Stimulated activated CD4-positive, alpha-beta T cell treated with anti-CD3 and anti-CD28 coated beads, TNF-alpha, amount 100 ng/mL, for 24 hours (primary cell): Measurements from ENCODE around the gene IL25.
"Not testable (repeated sequence)": the region's sequence is repeated elsewhere in the genome, so short reads cannot be mapped to it uniquely, and the experiment has no call there.

Source experiments
- DNase-seq, 3 experiments: peaks; one replicate each; pipeline ENCODE4 v3.0.0-alpha.2; 2020; ENCODE audit warnings: low read depth in 3 of 3

The IL25 gene

DNA sequence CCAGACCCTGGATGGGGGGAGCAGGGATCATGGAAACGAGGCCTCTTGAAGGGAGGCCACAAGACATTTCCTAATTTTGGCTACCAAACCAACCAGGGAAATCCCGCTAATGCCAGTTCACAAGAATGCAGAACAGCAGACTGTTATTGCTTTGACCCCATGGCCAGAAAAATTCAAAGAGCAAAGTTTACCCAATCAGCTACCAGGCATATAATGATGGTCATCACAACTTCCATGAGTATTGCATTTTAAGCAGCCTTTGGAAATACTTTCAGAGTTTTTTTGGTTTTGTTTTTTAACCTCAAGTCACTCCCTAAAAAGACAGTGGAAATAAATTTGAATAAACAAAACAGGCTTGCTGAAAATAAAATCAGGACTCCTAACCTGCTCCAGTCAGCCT lies at the start of gene IL25:
Gene IL25 (plus strand): TSS at position 301 of the 400 bp plus-strand sequence.
- DNase-seq, result no peak

DNA sequence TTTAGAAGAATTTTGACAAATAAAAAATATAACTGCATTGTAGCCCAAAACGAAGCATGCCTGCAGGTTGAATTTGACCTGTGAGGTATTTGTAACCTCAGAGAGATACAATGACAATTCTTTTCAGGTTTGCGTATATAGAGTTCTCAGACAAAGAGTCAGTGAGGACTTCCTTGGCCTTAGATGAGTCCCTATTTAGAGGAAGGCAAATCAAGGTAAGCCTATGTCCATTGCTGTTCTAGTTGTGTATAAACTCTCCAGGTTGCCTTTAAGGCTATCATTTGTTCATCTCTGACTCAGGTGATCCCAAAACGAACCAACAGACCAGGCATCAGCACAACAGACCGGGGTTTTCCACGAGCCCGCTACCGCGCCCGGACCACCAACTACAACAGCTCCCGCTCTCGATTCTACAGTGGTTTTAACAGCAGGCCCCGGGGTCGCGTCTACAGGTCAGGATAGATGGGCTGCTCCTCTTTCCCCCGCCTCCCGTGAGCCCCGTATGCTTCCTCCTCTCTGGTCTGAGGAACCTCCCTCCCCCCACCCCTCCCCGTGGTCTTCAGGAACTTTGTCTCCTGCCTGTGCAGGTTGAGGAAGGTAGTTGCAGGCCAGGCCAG lies 48.7 kb upstream of the IL25 start:
- DNase-seq, result no peak

DNA sequence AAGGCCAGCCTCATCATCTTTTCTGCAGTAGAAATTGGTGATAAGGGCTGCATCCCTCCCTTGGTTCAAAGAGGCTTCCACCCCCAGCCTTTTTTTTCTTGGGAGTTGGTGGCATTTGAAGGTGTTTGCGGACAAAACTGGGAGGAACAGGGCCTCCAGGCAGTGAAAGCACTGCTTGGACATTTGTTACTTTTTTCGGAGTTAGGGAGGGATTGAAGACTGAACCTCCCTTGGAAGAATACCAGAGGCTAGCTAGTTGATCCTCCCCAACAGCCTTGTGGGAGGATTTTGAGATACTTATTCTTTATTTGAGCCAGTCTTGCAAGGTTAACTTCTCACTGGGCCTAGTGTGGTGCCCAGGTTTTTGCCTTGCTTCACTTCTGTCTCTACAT lies 48.2 kb upstream of the IL25 start:
- DNase-seq, result no peak

DNA sequence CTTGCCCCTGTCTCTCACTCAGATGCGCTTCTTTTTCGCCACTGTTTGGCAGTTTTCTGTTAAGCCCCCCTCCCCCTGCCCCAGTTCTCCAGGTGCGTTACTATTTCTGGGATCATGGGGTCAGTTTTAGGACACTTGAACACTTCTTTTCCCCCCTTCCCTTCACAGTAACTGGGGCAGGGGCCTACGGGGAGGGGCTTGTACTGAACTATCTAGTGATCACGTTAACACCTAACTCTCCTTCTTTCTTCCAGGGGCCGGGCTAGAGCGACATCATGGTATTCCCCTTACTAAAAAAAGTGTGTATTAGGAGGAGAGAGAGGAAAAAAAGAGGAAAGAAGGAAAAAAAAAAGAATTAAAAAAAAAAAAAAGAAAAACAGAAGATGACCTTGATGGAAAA lies 47.6 kb upstream of the IL25 start:
- DNase-seq, result no peak

DNA sequence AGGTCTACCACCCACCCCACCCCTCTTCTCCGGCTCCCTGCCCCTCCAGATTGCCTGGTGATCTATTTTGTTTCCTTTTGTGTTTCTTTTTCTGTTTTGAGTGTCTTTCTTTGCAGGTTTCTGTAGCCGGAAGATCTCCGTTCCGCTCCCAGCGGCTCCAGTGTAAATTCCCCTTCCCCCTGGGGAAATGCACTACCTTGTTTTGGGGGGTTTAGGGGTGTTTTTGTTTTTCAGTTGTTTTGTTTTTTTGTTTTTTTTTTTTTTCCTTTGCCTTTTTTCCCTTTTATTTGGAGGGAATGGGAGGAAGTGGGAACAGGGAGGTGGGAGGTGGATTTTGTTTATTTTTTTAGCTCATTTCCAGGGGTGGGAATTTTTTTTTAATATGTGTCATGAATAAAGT lies 46.9 kb upstream of the IL25 start:
- DNase-seq, result not testable (repeated sequence)

DNA sequence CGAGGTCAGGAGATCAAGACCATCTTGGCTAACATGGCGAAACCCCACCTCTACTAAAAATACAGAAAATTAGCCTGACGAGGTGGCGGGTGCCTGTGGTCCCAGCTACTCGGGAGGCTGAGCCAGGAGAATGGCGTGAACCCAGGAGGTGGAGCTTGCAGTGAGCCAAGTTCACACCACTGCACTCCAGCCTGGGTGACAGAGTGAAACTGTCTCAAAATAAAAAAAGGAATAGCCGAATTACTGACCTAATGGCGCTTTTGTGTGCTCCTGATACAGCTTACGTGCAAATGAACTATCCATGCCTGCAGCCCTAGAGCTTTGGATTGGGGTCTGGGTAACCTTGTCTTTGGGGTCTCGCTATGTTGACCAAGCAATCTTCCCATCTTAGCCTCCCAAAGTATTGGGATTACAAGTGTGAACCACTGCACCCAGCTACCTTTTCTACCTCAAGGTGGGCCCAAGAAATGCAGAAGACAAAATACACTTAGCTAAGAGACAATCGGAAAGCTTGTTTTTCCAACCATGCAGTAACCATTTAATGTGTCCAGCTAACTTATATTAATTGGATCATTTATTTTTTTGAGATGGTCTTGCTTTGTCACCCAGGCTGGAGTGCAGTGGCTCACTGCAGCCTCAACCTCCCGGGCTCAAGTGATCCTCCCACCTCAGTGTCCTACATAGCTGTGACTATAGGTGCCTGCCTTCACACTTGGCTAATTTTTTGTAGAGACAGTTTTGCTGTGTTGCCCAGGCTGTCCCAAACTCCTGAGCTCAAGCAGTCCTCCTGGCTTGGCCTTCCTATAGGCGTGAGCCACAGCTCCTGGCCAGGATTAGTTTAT lies 45.9 kb upstream of the IL25 start:
- DNase-seq, result no peak

DNA sequence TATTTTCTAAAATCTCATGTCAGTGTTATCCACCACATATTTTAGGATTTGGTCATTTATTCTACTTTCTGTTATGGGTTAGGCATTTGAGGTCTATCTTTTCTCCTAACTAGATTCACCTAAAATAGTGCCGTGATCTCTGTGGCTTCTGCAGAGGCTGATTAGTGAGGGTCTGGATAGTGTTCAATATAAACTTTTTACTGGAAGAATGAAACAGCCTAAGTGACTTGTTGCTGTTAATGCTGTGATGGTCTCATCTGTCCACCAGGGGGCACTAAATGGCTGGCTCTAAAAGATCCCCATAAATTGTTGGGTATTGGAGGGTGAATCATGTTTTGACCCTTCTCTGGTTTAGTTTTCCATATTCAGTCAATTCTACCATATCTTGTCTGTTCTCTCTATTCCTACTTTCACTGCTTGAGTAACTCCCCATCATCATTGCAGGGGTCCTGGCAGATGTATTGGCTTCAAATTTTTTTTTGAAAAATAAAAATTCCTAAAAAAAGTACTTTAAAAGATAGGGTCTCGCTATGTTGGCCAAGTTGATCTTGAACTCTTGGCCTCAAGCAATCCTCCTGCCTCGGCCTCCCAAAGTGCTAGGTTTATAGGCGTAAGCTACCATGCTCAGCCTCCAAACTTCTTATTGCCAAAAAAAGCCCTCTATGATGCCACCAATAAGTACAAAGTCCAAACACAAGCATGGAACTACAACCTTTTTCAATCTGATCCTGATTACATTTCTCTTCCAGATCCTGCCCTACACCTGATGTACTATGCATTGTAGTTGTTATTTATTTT lies 44.5 kb upstream of the IL25 start:
- DNase-seq, result peak; percentile 34 to 65 (median 57)

DNA sequence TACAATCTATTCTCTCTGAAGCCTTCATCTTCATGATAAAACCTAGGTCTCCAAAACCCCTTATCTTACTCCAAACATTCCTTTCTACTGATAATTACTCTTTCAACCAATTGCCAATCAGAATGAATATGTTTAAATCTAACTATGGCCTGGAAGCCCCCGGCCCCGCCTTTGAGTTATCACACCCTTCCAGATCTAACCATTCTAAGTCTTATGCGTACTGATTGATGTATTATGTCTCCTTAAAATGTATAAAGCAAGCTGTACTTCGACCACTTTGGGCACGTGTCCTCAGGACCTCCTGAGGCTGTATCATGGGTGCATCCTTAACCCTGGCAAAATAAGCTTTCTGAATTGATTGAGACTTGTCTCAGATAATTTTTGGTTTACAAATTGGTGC lies 37.0 kb upstream of the IL25 start:
- no peak for DNase-seq

DNA sequence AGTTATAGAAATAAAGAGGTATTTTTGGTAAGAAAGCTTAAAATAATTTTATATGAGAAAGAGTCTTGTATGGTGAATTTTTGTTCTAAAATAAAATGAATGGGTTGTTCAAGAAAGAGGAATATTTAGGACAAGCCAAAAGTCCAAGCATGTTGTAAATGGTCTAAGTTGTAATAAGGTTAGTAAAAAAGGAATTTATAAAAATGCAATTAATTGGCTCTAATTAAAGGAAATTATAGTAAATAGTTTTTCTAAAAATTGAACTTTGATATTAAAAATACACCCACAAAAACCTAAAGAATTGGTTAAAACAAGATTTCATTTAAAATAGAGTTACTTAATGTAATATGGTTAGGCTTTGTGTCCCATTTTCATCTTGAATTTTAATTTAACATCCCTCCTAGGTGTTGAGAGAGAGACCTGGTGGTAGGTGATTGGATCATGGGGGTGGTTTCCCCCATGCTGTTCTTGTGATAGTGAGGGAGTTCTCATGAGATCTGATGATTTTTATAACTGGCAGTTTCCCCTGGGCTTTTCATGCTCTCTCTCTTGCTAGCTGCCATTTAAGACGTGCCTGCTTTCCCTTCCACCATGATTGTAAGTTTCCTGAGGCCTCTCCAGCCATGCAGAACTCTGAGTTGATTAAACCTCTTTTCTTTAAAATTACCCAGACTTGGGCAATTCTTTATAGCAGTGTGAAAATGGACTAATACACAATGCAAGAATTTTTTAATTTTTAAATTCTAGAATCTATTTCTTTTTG lies 32.9 kb upstream of the IL25 start:
- no peak for DNase-seq

DNA sequence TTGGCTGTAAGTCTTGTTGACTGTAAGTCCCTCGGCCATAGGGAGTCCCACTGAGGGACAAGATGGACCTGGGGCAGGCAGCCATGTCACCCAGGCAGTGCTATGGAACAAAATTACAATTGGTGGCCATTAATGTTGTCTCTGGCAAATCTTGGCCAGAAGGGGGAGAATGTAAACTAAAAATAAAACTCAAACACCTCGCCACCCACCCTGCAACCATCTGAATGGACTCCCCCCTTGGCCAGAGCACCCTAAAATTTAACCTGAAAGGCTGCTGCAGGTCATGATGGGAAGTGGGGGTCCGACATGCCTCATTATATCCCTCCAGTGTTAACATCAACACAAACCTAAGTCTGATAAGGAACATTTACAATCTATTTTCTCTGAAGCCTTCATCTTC lies 28.1 kb upstream of the IL25 start:
- no peak for DNase-seq

DNA sequence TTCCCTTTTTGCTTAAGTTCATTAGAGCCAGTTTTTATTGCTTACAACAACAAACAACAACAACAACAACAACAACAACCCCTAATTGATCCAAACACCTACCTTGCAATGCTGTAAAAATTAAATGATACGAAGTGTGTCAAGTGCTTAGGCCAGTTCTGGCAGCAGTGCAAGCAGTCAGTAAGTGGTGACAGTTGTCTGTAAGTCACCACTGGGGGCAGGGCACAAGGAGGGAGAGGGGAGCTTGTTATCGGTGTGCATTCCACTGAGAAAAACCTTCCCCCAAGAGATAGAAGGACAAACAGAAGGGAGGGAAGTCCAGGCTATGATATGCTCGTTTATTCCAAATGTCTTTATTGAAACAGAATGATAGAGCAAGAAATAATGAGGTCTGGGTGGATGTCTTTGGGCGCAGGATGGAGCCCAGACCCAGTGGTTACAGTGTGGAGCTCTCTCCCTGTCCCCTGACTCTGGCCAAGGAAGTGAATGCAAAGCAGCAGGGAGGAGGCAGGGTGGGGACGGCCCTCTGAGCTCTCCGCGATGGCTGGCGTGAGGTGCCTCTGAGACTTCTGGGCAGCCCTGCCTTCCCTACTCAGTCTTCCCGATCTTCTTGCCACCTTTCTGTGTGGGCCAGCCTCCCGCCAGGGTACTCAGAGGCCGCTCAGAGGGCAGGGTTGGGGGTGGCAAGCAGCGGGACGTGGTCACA lies 26.5 kb upstream of the IL25 start:
- no peak for DNase-seq

DNA sequence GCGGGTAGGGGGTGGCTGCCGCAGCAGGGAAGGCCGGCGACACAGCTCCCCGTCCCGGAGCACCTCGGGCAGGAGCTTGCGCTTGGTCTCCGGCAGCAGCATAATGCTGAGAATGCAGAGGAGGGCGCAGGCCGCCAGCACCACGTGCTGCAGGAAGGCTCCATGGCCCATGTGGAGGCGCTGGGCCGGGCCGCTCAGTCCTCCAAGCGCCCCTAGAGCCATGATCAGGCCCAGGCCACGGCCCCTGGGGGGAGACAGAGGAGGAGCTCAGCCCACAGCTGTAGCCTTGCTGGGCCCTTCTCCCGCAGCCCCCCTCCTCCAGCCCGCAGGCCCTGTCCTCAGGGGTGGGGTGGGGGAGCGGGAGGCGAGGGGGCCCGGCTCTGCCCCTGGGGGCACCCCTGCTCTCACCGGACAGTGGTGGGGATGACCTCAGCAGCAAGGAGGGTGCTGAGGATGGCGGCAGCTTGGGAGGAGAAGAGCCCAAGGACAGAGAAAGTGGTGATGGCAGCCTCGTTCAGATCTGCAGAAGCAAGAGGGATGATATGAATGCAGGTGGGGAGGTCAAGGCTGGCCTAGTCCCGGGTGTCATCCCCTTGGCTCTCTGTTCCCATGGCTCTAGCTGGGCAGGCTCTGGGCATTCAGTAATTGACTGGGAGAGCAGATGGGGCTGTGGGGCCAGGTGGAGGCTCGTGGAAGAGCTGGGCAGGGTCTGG lies 25.8 kb upstream of the IL25 start:
- no peak for DNase-seq

DNA sequence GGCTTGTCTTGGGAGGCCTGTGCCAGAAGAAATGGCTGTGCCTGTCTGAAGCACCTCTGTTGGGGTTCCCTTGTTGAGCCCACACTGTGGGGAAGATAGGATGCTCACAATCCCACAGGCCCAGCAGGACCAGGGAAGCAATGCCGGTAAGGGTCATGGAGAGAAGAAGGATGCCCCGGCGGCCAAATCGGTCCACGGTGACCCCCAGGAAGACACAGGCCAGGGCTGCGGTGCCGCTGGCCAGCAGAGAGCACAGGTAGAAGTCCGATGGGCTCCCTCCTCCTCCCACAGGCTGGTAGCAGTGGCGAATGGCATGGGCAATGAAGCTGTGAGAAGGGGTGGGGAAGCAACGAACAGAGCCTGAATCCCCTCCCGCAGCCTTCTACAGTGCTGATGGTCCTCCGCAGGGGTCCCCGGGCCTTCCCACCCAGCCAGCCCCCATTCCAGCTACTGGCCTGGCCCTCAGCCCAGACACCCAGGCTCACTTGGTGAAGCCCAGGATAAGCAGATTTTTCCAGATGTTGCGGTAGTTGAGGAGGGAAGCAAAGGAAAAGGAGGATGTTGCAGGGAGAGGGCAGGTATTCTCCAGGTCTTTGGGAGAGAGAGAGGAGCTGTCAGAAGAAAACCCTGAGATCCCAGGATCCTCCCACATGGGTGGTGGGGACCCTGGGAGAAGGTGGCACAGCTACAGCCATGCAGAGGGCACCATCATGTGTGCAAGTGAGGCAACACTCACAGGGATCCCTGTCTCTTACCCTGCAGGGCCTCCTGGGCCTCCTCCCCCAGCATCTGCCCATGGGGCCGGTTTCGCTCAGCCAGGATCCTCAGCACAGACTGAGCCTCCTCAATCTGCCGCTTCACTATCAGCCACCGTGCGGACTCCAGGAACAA lies 25.0 kb upstream of the IL25 start:
- DNase-seq, result no peak

DNA sequence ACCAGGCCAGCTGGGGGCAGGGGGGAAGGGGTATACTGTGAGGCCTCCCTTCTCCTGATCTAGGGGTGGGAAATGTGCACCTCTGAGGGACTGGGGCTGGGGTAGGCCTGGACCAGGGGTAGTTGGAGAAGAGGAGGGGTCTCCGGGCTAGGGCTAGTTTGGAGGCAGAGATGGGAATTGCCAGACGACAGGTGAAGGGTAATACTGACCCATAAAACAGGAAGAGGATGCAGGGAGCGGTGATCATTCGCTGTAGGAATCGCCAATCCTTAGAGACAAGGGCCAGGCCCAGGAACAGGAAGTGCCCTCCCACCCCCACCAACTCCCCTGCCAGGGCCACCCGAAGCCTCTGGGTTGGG lies 24.3 kb upstream of the IL25 start:
- no peak for DNase-seq

DNA sequence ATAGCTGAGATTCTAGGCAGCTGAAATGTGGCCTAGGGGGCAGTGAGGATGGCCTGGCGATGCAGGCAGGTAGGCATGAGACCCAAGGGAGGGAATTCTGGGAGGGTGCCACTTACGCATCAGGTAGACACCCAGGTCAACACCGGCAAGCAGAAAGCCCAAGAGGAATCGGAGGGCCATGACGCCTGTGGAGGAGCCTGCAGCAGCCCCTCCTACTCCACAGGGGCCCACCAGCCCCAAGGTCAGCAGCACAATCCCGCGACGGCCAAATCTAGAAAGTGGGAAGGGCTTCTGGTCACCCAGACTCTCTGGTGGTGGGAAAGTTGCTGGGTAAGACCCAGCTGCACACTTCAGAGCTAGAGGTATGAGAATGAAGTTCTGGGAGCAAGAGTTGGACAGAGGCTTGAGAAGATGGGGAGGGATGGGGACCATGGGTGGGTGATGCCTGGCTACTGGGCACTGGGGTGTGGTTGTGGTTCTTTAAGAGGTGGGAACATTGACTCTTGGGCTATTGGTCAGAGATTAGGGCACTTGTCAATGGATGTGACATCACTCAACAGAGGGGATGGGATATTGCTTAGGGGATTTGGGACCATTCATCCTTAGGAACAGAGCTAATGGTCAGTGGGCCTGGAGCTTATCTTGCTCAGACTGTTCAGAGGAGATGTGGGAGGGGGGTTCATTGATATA lies 23.3 kb upstream of the IL25 start:
- no peak for DNase-seq

DNA sequence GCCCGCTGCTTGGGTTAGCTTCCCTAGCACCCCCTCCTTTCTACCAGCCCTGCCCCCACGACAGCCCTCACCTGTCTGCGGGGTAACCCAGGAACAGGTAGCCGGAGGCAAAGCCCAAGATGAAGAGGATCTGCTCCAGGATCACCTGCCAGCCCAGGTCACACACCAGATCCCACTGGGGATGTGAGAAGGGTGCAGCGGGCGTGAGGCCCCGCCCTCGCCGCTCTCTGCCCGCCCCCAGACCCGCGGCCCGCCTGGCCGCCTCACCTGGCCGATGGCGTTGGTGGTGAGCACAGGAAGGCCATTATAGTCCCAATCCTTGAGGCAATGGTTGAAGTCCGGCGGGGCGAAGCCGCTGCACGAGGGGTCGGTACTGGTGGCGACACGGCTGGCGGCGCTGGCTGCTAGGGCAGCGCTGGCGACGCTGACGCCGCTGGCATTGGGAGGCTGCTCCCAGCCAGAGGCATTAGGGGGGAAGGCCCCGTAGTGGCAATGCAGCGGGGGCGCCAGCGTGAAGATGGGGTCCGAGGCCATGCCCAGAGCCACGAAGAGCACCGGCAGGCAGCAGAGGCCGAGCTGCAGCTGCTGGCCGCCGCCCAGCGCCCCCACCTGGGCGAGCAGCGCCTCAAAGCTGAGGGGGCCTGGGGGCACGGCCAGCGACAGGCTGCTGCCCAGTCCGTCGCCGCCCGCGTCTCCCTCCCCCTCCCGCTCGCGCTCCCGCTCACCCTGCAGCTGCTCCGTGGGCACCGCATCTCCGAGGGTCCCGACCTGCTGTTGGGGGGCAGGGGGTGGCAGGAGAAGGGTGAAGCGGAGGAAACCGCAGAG lies 20.7 kb upstream of the IL25 start:
- no peak for DNase-seq

DNA sequence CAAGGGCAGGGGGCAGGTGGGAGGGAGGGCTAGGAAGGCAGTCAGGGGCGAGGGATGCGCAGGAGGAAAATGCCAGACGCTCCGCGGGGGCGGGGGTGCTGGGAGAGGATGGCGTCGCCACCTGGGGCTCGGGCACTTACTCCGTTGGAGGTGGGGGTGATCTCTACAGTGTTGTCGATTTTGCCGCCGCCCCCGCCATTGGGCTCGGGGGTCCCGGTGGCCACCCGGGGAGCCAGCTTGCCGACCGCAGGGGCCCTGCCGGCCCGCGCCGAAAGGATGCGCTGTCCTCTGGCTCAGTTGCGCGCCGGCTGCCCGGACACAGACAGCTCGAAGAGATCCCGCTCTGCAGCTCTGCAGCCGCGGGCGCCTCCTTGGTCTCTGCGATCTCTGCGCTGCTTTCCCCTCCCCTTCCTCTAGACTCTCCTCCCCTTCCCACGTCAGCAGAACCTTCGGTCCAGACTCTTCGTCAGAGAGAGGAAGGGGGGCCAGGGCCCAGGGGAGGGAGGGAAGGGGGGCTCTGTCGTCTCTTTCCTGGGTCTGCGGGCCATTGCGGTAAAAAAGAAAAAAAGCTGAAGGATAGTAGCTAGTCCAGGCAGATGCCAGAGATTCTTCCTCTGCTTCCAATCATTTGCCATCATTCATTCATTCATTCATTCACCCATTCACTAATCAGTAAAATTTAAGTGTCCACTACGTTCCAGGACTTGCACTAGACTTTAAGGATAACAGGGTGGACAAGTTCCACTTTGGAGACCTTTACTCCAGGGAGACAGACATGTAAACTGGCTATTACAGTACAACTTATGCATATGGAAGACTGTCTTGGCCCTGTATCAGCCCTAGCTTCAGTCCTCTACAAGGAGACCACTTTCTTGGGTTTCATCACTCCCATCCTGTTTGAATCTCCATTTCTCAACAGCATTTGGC lies 19.8 kb upstream of the IL25 start, which contains the start of gene SLC22A17:
Gene SLC22A17 (minus strand): TSS at position 382 of the 927 bp plus-strand sequence.
- DNase-seq, result peak; percentile 31 to 57 (median 47)
